Cardiac muscle cell (in vitro differentiated cells and primary cell): ENCODE data around the gene LELP1. TPM values are rescaled to one million over a fixed set of nuclear protein-coding genes. Genes with fewer than 3 reads are reported as not detected.

ENCODE experiments used
- DNase-seq, 2 donors: peaks; one replicate each; pipeline versions ENCODE4 v3.0.0 to v3.0.0-alpha.2; 2010 to 2017; ENCODE audit warnings: low read depth in 1 of 2, low spot score in 1 of 2
- H3K27ac ChIP-seq: fragments of 200-600 bp; sonication (generic); 2 replicates; pipeline ENCODE4 v1.5.1; 2016
- H3K27me3 ChIP-seq: fragments of 200-600 bp; sonication (generic); 2 replicates; pipeline ENCODE4 v1.6.0; 2016; ENCODE audit warnings: control low read depth
- H3K36me3 ChIP-seq: fragments of 200-600 bp; sonication (generic); 2 replicates; pipeline ENCODE4 v1.5.1; 2016; ENCODE audit warnings: control low read depth
- H3K4me1 ChIP-seq: fragments of 200-600 bp; sonication (generic); 2 replicates; pipeline ENCODE4 v1.8.1; 2017; ENCODE audit warnings: low read depth, mild to moderate bottlenecking, mixed run types
- H3K4me3 ChIP-seq: fragments of 200-600 bp; sonication (generic); 2 replicates; pipeline ENCODE4 v1.5.1; 2016; ENCODE audit warnings: mild to moderate bottlenecking
- H3K9me3 ChIP-seq: fragments of 200-600 bp; sonication (generic); 2 replicates; pipeline ENCODE4 v1.5.1; 2017; ENCODE audit warnings: low read depth, mild to moderate bottlenecking, control low read depth
- polyA plus RNA-seq: library from polyadenylated mRNA; unstranded; fragments of >200 nt; fragmentation: Nextera tagmentation; extraction: Ambion mirVana; gene quantifications from 2 replicates; pipeline ENCODE4 v1.2.1, GENCODE V29; 2016
- total RNA-seq: library from RNA; depleted of rRNA; stranded (reverse); fragments of >200 nt; gene quantifications from 2 replicates; pipeline ENCODE4 v1.2.3, GENCODE V29; 2016
- TF ChIP-seq, protein P1 (sequence below): IDR thresholded peaks from 2 replicates; pipeline ENCODE4 v1.5.1; 2012; ENCODE audit warnings: low read depth, mild to moderate bottlenecking, low read length

LELP1 gene
- total and polyA plus RNA-seq, 2 experiments from 2014 or later: not detected

DNA sequence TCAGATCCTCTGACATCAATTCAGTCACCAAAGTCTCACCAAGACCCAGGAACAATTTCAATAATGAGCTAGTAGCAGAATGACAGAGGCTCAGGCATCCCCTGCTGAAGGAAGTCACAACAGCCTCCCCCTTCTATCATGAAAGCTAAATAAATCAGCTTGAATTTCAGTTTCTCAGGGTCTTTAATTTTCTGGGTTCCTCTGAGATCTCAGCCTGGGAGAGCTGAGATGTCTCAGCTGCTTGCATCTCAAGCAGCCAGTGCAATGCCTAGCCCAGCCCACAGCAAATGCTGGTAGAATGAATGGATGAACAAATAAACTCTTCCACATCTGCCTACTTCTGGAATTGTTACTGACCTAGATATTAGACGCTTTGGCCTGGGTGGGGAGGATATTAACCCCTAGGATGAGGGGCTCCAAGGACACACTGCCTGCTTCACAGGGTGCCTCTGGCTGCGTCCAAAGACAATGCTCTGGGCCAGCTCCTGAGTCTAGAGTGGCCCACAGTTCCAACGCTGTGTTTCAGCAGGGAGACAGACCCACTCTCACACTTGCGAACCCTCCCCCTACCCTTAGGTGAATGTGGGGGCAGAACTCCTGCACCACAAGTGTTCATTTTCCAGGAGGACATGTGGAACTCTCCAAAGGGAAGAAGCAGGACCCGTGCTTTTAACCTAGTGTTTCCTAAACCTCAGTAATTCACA, 45.1 kb downstream of the LELP1 start:
- TF ChIP-seq, protein P1, sequence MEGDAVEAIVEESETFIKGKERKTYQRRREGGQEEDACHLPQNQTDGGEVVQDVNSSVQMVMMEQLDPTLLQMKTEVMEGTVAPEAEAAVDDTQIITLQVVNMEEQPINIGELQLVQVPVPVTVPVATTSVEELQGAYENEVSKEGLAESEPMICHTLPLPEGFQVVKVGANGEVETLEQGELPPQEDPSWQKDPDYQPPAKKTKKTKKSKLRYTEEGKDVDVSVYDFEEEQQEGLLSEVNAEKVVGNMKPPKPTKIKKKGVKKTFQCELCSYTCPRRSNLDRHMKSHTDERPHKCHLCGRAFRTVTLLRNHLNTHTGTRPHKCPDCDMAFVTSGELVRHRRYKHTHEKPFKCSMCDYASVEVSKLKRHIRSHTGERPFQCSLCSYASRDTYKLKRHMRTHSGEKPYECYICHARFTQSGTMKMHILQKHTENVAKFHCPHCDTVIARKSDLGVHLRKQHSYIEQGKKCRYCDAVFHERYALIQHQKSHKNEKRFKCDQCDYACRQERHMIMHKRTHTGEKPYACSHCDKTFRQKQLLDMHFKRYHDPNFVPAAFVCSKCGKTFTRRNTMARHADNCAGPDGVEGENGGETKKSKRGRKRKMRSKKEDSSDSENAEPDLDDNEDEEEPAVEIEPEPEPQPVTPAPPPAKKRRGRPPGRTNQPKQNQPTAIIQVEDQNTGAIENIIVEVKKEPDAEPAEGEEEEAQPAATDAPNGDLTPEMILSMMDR: no peak
- no peaks in the 10 kb centered on the region for H3K4me1 ChIP-seq
- DNase-seq: no peak
- H3K36me3 ChIP-seq: no peaks in the 10 kb centered on the region
- H3K27ac ChIP-seq: no peak overlapping the region
- H3K4me3 ChIP-seq: no peak overlapping the region
- no peaks in the 10 kb centered on the region for H3K9me3 ChIP-seq
- no peaks in the 10 kb centered on the region for H3K27me3 ChIP-seq

DNA sequence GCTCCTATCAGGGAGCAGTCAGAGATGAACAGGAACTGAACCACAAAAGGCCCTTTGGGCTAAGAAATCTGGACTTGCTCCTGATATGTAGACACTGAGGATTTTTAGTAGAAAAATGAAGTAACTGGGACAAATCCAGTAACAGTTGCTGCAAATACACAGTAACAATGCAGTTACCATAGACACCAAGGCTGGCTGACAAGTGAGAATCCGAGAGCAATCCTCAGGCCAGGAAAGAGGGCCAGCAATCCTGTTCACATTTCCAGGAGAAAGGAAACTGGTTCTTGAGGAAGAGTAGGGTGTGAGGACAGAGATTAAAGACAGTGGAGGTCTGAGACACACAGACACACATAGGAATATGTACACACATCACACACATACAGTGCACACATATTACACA, 46.9 kb downstream of the LELP1 start:
- no peak overlapping the region for H3K4me3 ChIP-seq
- no peak overlapping the region for H3K27ac ChIP-seq
- H3K36me3 ChIP-seq: no peaks in the 10 kb centered on the region
- TF ChIP-seq, protein P1: no peak
- H3K27me3 ChIP-seq: no peaks in the 10 kb centered on the region
- no peaks in the 10 kb centered on the region for H3K9me3 ChIP-seq
- no peak for DNase-seq
- H3K4me1 ChIP-seq: no peaks in the 10 kb centered on the region

DNA sequence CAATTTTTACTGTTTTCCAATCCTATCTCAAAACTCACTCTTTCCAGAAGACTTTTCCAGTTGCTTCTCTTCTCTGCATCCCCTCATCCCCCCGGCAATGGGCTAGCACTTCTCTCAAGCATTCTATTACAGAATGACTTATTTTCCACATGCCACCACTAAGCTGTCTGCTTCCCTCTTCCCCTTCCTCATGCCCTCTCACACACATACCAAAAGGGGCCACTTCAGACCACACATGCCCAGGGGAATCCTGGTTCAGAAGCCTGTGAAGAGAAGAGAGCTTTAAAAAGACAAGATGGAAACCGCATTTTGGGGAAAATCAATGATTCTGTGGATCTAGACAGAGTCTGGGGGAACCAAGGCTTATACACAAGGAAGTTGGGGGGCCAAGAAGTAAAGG, 47.9 kb downstream of the LELP1 start:
- H3K27me3 ChIP-seq: no peaks in the 10 kb centered on the region
- H3K4me3 ChIP-seq: no peak overlapping the region
- H3K9me3 ChIP-seq: no peaks in the 10 kb centered on the region
- no peak overlapping the region for H3K27ac ChIP-seq
- TF ChIP-seq, protein P1: no peak
- H3K4me1 ChIP-seq: no peaks in the 10 kb centered on the region
- DNase-seq: no peak
- no peaks in the 10 kb centered on the region for H3K36me3 ChIP-seq

DNA sequence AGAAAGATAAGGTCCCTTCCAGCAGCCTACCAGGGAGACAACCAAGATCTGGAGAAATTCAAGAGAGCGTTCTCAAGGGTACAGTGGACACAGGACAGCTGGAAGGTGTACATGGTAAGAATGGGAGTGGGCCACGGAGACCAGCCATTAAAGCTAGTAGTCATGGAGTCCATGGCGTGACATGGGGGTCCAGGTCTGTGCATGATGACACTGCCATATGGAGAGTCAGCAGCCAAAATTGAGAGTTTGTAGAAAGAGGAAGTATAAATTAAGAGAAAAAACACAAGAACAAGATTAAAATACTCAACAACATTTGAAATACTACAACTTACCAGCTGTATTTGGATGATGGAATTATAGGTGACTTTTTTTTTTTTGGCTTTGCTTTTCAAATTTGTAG, 48.3 kb downstream of the LELP1 start:
- H3K4me3 ChIP-seq: no peak overlapping the region
- TF ChIP-seq, protein P1: no peak
- no peaks in the 10 kb centered on the region for H3K4me1 ChIP-seq
- H3K36me3 ChIP-seq: no peaks in the 10 kb centered on the region
- H3K9me3 ChIP-seq: no peaks in the 10 kb centered on the region
- H3K27ac ChIP-seq: no peak overlapping the region
- H3K27me3 ChIP-seq: no peaks in the 10 kb centered on the region
- no peak for DNase-seq

DNA sequence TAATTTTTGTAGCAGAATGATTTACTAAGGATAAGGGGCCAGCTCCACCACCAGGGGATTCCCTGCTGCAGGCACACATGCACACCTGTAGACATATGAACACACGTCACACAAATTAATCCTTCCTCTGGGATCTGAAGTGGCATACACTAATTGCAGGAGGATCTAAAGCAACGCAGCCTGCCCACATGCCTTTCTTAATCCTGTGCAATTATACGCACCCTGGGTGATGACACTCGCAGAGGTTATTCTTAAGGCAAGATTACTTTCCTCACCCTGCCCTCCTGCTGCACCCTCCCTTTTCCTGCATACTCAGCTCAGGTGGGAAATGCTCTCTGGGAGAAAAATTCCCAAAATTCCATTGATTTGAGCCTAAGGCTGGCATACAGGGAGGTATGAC, 48.8 kb downstream of the LELP1 start:
- Histone ChIP-seq H3K4me1 (no peaks in the 10 kb centered on the region), H3K27me3 (no peaks in the 10 kb centered on the region), H3K4me3 (no peak overlapping the region), H3K9me3 (no peaks in the 10 kb centered on the region), H3K27ac (no peak overlapping the region), H3K36me3 (no peaks in the 10 kb centered on the region)
- TF ChIP-seq, protein P1: no peak
- no peak for DNase-seq
